Activated naive CD8-positive, alpha-beta T cell treated with anti-CD3 and anti-CD28 coated beads for 36 hours (primary cell): ENCODE measurements around the gene RAB8A. TPM values are rescaled to one million over a fixed set of nuclear protein-coding genes. Genes with fewer than 3 reads are reported as not detected.
A peak's percentile ranks its signal among the peaks of the same experiment; 100 is the strongest.
"Not testable (repeated sequence)": the region's sequence is repeated elsewhere in the genome, so short reads cannot be mapped to it uniquely, and the experiment has no call there.

ENCODE experiments used
- DNase-seq: peaks from one replicate; pipeline ENCODE4 v3.0.0; 2021
- H3K27ac Mint-ChIP-seq: one replicate; pipeline ENCODE4 v1.8.0; 2022; ENCODE audit warnings: mild to moderate bottlenecking, moderate library complexity, mixed read lengths
- H3K27me3 Mint-ChIP-seq: one replicate; pipeline ENCODE4 v1.8.0; 2022; ENCODE audit warnings: mild to moderate bottlenecking, mixed read lengths
- H3K36me3 Mint-ChIP-seq: one replicate; pipeline ENCODE4 v1.8.0; 2021; ENCODE audit warnings: mild to moderate bottlenecking, mixed read lengths
- H3K4me1 Mint-ChIP-seq: one replicate; pipeline ENCODE4 v1.8.0; 2021; ENCODE audit warnings: mixed read lengths
- H3K4me3 Mint-ChIP-seq: one replicate; pipeline ENCODE4 v1.8.0; 2022; ENCODE audit warnings: mild to moderate bottlenecking, moderate library complexity, mixed read lengths
- H3K9me3 Mint-ChIP-seq: one replicate; pipeline ENCODE4 v1.8.0; 2022; ENCODE audit warnings: mixed read lengths
- total RNA-seq, 2 experiments: library from RNA; stranded (reverse); gene quantifications; one replicate each; pipeline ENCODE4 v1.2.3, GENCODE V29; 2021

Gene RAB8A
- total RNA-seq, 2 experiments from 2014 or later: 168 to 169 TPM

DNA sequence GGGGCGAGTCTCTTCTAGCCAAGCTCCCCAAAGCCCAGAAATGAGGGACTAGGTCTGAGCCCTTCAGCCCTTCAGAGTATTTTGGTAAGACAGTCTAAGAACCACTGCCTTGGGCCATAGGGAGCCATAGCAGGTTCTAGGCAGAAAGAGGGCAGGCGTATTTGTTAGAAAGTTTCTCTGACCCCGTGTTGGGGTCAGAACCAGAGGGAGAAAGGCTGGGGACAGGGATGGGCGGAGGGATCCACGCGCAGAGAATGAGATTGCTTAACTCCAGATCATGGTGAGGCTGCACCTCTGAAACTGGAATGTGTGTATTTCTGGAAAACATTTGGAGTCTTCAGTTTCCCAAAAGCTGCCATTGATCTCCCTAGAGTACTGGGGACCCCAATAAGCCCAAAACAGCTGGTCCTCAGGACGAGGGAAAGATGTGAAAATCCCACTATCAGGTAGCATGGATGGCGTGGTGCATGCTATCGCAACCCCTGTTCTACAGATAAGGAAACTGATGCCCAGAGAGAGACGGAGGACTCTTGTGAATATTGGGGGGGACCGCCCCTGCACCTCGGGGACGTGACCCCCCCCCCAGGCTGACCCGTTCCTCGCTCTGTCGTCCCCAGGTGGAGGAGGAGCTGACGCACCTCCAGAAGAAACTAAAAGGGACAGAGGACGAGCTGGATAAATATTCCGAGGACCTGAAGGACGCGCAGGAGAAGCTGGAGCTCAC lies 36.1 kb upstream of the RAB8A start:
- no peak for DNase-seq
- no peaks in the 10 kb centered on the region for H3K9me3 Mint-ChIP-seq
- no peaks in the 10 kb centered on the region for H3K27me3 Mint-ChIP-seq
- peak overlapping the region; percentile 81 for H3K4me3 Mint-ChIP-seq
- peaks cover 28% of the 10 kb centered on the region for H3K36me3 Mint-ChIP-seq
- peaks cover 49% of the 10 kb centered on the region for H3K4me1 Mint-ChIP-seq
- peak overlapping the region; percentile 85 for H3K27ac Mint-ChIP-seq

DNA sequence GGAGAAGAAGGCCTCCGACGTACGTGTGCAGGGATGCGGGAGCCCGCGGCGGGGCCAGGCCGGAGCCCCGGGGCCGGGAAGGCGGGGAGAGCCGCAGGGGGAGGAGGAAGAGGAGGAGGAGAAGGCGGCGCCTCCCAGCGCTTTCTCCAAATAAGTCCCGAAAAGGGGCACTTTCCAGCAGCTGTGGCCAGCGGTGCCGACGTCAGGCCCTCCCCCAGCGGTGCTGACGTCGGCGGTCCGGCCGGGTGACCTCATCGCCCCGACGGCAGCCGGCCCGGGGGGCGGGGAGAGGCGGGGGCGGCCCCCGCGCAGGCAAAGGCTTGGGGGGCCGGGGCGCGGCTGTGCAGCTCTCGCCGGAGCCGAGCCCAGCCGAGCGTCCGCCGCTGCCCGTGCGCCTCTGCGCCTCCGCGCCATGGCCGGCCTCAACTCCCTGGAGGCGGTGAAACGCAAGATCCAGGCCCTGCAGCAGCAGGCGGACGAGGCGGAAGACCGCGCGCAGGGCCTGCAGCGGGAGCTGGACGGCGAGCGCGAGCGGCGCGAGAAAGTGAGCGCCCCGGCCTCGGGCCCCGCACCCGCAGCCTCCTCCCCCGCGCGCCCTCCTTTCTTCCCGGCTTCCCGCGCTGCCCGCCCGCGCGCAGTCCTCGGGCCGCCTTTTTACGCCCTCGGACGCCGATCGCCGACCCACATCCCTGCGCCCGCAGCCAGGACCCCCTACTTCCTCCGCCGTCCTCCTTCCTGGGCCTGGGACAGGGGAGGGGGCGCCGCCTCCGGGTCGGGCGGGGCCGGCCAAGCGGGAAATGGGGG lies 35.3 kb upstream of the RAB8A start, which contains the start of gene TPM4:
Gene TPM4 (plus strand): TSS at position 342 of the 804 bp plus-strand sequence. CDS start 71 bp downstream, at position 413.
- Mint-ChIP-seq H3K27ac (peak within 1 kb of the TSS; percentile 100), H3K9me3 (no peaks in the 10 kb centered on the region), H3K4me3 (peak within 1 kb of the TSS; percentile 81), H3K27me3 (no peaks in the 10 kb centered on the region), H3K36me3 (peaks cover 34% of the 10 kb centered on the region), H3K4me1 (peaks cover 52% of the 10 kb centered on the region)
- DNase-seq: peak; percentile 90

DNA sequence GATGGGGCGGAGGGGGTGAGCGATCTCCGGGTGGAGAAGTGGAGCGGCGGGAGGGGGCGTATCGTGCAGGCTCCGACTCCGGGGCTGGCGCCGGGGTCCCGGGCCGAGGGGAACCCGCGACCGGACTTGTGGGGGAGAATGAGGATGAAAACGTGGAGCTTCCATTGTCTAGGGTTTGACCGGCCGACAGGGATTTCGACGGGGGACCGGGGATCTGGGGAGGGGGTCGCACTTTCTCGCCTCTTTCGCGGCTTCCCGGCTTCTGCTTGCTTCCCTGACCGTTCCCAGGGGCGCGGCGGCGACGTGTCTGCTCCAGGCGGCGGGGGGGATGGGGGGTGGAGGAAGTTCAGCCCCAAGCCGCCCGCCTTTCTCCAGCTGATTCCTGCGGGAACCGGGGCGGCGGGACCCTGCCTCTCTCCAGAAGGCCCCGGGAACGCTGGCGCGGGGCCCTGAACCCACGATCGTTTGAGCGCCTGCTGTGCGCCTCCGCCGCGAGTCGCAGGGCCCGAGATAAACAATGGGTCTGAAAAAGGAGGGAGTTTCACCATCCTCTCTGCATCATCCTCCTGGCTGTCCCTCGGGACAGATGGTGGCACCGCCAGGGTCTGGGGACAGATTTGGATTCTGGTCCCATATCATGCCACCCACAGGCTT lies 34.6 kb upstream of the RAB8A start:
- no peaks in the 10 kb centered on the region for H3K27me3 Mint-ChIP-seq
- H3K9me3 Mint-ChIP-seq: no peaks in the 10 kb centered on the region
- peak overlapping the region; percentile 81 for H3K4me3 Mint-ChIP-seq
- peaks cover 41% of the 10 kb centered on the region for H3K36me3 Mint-ChIP-seq
- peak overlapping the region; percentile 100 for H3K27ac Mint-ChIP-seq
- peaks cover 58% of the 10 kb centered on the region for H3K4me1 Mint-ChIP-seq
- no peak for DNase-seq

DNA sequence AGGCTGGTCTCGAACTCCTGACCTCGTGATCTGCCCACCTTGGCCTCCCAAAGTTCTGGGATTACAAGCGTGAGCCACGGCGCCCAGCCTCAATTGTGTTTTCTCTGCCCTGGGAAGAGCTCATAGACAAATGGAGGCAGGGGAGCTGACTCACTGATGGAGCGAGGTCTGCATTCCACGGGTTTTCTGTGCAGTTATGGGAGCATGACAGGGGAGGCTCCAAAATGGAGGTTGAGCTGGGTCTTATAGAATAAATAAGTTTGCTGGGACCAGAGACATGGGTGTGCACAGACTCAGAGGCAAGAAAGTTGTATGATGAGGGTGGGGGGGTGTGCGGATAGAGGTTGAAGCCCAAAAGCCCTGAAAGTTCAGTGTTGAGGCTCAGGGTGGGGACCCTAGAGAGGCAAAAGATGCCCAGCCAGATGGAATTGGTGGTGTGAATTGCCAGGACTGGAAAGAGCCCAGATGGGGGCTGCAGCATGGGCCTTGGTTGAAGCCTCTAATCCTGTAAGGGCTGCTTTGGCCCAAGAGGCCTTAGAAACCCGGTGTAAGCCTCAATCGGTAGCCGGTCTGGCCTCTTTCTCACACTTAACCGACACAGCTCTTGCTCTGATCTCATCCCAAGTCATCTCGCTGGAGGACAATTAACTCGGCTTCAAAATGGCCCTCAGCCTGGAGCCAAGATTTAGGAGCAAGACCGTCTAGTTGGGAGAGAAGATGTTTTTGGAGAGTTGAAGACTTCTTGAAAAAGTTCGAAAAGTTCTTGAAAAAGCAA lies 33.5 kb upstream of the RAB8A start:
- H3K36me3 Mint-ChIP-seq: peaks cover 51% of the 10 kb centered on the region
- H3K27me3 Mint-ChIP-seq: no peaks in the 10 kb centered on the region
- H3K4me3 Mint-ChIP-seq: peak overlapping the region; percentile 81
- no peak for DNase-seq
- H3K4me1 Mint-ChIP-seq: peaks cover 55% of the 10 kb centered on the region
- H3K27ac Mint-ChIP-seq: peak overlapping the region; percentile 100
- H3K9me3 Mint-ChIP-seq: no peaks in the 10 kb centered on the region

DNA sequence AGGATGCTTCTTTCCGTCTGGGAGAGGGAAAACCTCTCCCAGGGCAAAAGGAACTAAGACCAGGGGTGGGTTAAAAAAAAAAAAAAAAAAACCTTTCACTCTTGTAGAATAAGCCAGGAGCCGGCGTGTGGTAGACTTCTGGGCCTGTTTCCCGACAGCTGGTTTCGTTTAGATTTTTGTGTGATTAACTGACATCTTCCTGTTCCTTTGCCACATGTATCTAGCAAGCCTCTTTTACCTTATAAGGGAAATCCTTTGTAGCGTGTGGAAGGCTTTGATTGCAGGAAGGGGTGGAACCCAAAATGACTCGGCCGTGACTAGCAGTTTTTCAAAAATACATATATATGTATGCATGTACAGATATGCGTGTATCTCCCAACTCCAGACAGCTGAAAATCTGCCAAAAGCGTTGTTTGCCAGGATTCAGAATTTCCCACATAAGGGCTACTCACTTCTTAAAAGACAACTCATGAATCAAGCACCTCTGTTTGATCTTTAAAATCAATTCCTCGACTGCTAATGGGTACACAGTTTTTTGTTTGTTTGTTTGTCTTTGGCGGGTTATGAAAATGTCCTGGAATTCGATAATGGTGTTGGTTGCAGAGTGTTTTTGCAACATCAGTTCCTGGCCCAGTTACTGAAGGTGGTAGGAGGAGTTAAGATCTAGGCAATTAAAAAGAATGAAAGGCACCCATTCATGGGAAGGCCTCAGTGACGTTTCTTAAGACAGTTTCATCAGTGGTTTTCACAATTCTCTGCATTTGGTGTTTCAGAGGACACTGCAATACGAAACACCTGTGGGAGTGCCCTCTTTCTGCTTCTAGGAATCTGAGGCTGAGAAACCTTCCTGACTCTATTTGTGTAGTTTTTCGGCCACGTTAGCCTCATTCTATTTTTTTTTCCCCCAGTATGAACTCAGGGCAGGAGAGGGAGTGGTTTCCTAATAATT lies 32.7 kb upstream of the RAB8A start:
- H3K4me1 Mint-ChIP-seq: peaks cover 56% of the 10 kb centered on the region
- DNase-seq: peak; percentile 68
- no peaks in the 10 kb centered on the region for H3K9me3 Mint-ChIP-seq

DNA sequence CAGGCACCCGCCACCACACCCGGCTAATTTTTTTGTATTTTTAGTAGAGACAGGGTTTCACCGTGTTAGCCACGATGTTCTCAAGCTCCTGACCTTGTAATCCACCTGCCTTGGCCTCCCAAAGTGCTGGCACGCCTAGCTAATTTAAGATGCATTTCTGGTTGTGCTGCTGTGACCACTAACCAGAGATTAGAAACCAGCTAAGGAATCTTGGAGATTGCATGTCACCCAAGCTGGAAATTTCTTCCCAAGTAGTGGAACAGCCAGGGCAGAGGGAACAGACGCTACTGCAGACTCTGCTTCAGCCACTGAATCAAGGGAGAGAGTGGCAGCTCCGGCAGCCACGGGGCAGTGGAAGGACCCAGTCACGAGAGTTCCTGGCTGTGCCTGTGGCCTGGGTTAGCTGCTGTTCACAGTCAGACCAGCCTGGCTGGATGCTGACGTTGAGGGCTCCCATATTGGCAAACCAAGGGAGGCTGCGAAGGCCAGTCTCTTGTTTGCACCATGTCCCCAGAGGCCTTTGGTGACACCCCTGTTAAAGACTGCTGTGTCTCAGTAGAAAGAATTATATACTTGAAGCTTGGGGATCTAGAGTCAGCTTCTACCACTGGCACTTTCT lies 27.5 kb upstream of the RAB8A start:
- H3K36me3 Mint-ChIP-seq: peaks cover 80% of the 10 kb centered on the region
- no peaks in the 10 kb centered on the region for H3K9me3 Mint-ChIP-seq
- no peak overlapping the region for H3K4me3 Mint-ChIP-seq
- no peaks in the 10 kb centered on the region for H3K27me3 Mint-ChIP-seq
- peak overlapping the region; percentile 48 for H3K27ac Mint-ChIP-seq
- DNase-seq: no peak
- H3K4me1 Mint-ChIP-seq: peaks cover 49% of the 10 kb centered on the region

More for the DNA sequence above, 32.7 kb upstream of the RAB8A start:
- H3K27me3 Mint-ChIP-seq: no peaks in the 10 kb centered on the region
- peaks cover 58% of the 10 kb centered on the region for H3K36me3 Mint-ChIP-seq
- peak overlapping the region; percentile 100 for H3K27ac Mint-ChIP-seq
- H3K4me3 Mint-ChIP-seq: peak overlapping the region; percentile 81

DNA sequence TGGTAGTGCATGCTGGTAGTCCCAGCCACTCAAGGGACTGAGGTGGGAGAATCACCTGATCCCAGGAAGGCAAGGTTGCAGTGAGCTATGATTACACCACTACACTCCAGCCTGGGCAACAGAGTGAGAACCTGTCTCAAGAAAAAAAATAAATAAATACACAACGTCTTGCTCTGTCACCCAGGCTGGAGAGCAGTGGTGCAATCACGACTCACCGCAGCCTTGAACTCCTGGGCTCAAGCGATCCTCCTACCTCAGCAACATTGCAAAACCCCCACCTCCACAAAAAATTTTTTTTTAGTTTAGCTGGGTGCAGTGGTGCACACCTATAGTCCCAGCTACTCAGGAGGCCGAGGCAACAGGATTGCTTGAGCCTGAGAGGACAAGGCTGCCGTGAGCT lies 26.6 kb upstream of the RAB8A start:
- Mint-ChIP-seq H3K27ac (peak overlapping the region; percentile 89), H3K4me3 (peak overlapping the region; percentile 71), H3K27me3 (no peaks in the 10 kb centered on the region), H3K4me1 (peaks cover 40% of the 10 kb centered on the region), H3K9me3 (no peaks in the 10 kb centered on the region), H3K36me3 (peaks cover 82% of the 10 kb centered on the region)
- no peak for DNase-seq

DNA sequence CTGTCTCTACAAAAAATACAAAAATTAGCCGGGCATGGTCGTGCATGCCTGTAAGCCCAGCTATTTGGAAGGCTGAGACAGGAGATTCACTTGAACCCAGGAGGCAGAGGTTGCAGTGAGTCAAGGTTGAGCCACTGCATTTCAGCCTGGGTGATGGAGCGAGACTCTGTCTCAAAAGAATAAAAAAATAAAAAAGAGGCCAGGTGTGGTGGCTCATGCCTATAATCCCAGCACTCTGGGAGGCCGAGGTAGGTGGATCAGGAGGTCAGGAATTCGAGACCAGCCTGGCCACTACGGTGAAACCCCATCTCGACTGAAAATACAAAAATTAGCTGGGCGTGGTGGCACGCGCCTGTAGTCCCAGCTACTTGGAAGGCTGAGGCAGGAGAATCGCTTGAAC lies 24.3 kb upstream of the RAB8A start:
- DNase-seq, H3K27me3 Mint-ChIP-seq, H3K4me3 Mint-ChIP-seq, H3K9me3 Mint-ChIP-seq, H3K27ac Mint-ChIP-seq: not testable (repeated sequence)
- Mint-ChIP-seq H3K36me3 (peaks cover 66% of the 10 kb centered on the region), H3K4me1 (peaks cover 25% of the 10 kb centered on the region)

DNA sequence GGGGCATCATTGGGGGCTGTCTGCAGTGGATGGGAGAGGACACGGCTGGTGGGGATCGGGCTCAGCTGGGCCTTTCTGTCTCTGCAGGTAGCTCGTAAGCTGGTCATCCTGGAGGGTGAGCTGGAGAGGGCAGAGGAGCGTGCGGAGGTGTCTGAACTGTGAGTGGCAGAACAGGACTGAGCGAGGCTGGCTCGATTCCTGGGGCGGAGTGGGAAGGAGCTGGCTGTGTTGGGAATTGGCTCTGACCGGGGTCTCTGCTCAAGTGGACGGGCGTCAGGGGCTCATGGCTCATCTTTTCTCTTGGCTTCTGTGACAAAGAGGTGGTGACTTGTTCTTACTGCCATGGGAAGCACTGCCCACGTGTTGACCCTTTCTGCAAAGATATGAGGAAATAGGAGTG lies 23.7 kb upstream of the RAB8A start:
- H3K27me3 Mint-ChIP-seq: no peaks in the 10 kb centered on the region
- DNase-seq: no peak
- peaks cover 64% of the 10 kb centered on the region for H3K36me3 Mint-ChIP-seq
- H3K4me3 Mint-ChIP-seq: no peak overlapping the region
- H3K4me1 Mint-ChIP-seq: peaks cover 25% of the 10 kb centered on the region
- no peak overlapping the region for H3K27ac Mint-ChIP-seq
- no peaks in the 10 kb centered on the region for H3K9me3 Mint-ChIP-seq

DNA sequence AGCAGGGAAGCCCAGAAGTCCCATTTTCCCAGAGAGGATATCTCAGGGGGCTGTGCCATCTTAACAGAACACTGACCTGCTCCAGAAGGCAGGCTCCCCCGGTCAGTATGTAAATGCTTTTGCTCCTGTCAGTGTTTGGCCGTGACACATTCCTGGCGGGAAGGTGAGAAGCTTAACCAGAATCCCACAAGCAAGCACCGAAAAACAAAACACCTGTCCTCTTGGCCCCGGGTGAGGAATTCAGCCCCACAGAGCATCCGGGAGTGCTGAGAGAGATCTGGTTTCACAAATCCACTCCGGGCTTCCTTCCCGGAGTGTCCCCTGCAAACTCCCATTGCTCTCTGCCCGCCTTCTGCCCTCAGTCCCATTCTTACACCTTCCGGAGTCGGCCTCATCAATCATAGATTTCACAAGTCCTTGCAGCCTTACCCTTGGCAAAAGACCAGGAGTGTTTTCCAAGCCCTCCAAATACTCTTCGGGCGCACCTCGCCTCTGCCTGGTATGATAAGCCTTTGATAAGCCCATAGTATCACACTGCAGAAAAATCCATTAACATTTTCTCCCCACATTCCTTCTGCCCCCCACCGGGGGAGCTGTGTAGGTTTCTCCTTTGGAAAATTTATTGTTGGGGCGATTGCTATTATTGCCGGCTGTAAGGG lies 23.2 kb upstream of the RAB8A start:
- H3K36me3 Mint-ChIP-seq: peaks cover 63% of the 10 kb centered on the region
- H3K27me3 Mint-ChIP-seq: no peaks in the 10 kb centered on the region
- peaks cover 23% of the 10 kb centered on the region for H3K4me1 Mint-ChIP-seq
- no peak overlapping the region for H3K27ac Mint-ChIP-seq
- no peak overlapping the region for H3K4me3 Mint-ChIP-seq
- H3K9me3 Mint-ChIP-seq: no peaks in the 10 kb centered on the region
- no peak for DNase-seq

DNA sequence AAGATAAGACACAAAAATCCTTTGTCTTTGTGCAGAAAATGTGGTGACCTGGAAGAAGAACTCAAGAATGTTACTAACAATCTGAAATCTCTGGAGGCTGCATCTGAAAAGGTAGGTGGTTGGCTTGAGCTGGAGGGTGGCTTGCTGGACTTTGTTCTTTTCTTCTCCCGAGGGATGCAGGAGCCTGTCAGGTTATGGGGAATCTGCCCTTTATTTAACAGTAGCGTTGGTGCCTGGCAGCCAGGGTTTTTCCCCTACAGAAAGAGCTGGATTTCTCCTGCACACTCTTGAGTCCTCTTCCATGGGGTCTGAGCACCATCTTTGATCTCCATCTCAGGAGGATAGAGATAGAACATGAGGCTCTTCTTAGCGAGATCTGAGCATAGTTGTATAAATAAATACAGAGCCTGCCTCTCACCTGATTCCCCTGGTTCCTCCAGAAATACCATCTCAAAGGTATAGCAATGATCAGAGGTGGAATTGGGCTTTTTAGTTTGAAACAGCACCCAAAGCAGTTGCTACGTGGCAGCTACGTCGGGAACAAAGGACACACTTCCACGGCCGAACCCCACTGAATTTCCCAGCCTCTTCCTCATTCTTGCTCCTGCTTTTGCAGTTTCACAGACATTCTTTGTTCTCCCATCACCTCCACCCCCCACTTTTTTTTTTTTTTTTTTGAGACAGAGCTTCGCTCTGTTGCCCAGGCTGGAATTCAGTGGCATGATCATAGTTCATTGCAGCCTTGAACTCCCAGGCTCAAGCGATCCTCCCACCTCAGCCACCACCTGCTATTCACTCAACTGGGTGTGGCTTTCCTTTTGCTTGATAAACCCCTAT lies 22.5 kb upstream of the RAB8A start:
- Mint-ChIP-seq H3K27ac (no peak overlapping the region), H3K4me3 (no peak overlapping the region), H3K27me3 (no peaks in the 10 kb centered on the region), H3K36me3 (peaks cover 62% of the 10 kb centered on the region), H3K9me3 (no peaks in the 10 kb centered on the region), H3K4me1 (peaks cover 25% of the 10 kb centered on the region)
- no peak for DNase-seq
